Renal cortex interstitium (tissue), 11 donors: ENCODE data around the gene RARRES1. TPM values are rescaled to one million over a fixed set of nuclear protein-coding genes. Genes with fewer than 3 reads are reported as not detected.

Source experiments
- DNase-seq, 11 donors: peaks; one replicate each; pipeline ENCODE4 v3.0.0-alpha.2; 2013; ENCODE audit warnings: low read depth in 9 of 11, low spot score in 4 of 11; ENCODE audit errors: extremely low read depth in 1 of 11
- polyA plus RNA-seq, 3 donors: library from polyadenylated mRNA; unstranded; fragments of 120-200 nt; gene quantifications; one replicate each; pipeline ENCODE4 v1.2.1, GENCODE V29; 2013; ENCODE audit not compliant: insufficient read length in 3 of 3

The RARRES1 gene
- polyA plus RNA-seq, 3 donors: 8.1 to 24.2 (median 11.7) TPM

DNA sequence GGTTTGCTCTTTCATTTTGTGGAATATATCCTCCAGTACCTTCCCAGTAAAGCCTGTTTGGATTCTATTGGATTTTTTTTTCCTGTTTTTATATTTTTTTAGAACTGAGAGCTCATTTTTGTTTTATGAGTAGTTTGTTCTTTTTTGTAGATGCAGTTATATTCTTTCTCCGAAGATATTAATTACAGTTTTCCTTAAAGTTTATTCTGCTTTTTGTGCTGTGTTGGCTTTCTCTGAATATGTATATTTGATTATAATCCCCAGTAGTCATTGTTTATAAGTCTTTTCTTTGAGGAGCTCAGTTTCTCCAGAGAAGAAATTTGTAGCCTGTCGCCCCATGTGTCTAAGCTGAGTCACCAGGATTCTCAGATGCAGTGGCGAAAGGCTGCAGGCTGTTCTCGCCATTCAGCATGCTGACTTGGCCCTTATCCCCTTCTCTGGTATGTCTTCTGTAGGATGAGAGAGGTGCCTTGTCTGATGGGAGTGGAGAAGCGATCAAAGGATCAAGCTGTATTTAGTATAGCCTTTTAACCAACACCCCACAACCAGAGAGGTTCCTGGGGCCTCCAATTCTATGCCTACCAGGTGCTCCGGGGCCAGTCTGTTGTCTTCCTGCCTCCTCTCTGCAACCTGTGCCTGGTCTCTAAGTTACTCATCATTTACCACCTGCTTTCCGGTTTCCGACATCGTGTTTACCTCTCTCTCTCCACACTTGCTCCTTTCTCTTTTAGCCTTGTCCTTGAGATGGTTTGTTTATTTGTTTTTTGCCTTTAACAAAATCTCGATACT is 37.9 kb upstream of the RARRES1 start:
- DNase-seq: no peak

DNA sequence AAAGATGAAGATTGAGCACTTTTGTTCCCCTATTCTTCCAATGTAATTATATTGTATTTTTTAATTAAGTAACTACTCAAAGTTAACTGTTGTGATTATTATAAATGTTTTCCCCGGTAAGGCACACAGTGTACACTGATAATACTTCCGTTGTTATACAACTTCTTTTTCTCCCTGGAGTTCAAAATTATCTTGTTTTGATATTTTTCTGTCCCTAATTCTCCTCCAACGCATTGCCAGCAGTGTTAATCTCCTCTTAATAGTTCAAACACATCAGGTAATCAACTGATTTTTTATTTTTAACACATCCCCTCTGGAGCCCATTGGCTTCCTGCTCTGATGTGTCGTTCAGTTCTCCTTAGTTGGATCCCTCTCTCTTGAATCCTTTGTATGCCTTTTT is 37.3 kb upstream of the RARRES1 start:
- no peak for DNase-seq

- DNase-seq: peak in 7 of 11 donors; percentile 52 to 82 (median 77)
Measured at GRCh38 chr3:158768881-158769543, 36.8 kb upstream of the RARRES1 start.

GRCh38 chr3:158768361-158768787 is 36.1 kb upstream of the RARRES1 start:
- DNase-seq: peak in 1 of 11 donors; percentile 29

GRCh38 chr3:158766364-158766763 is 34.1 kb upstream of the RARRES1 start:
- no peak for DNase-seq

DNA sequence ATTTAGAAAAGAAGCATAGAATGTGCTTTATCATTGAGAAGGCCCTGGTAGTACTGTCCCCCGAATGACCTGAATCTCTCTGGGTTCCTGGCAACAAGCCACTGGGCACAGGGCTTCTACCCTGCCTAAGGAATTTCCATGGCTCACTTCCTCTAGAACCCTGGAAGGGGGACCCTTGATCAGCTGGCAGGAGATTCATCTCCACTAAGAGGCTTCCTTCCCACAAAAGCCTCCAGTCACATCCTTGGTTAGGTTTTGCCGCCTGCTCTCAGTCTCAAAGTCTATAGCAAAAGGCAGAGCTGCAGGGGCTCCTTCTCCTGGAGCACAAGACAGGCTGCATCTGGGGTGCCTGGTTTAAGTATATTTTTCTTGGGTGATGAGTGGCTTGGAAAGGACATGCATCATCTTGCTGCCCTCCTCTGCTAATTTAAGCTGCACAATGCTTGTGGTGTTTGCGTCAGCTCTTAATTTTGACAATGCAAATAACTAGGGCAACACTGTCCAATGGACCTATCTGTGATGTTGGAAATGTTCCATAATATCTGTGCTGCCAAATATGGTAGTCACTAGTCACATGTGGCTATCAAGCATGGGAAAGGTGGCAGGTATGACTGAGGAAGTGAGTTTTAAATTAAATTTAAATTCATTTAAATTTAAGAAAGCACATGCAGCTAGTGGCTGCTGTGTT is 33.4 kb upstream of the RARRES1 start:
- DNase-seq: no peak

DNA sequence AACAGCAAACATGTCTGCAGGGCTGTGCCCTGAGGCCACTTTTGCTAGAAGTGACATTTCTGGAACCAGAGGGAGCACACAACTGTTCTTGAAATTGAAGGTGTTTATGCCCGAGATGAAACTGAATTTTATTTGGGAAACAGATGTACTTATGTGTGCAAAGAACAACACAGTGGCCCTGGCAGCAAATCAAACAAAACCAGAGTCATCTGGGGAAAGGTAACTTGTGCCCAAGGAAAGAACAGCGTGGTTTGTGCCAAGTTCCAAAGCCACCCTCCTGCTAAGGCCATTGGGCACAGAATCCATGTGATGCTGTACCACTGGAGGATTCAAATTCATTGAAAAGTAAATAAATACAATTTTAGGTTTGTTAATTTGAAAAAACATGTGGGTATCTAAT is 31.2 kb upstream of the RARRES1 start:
- DNase-seq: no peak

GRCh38 chr3:158762701-158763100 is 30.4 kb upstream of the RARRES1 start:
- DNase-seq: no peak

DNA sequence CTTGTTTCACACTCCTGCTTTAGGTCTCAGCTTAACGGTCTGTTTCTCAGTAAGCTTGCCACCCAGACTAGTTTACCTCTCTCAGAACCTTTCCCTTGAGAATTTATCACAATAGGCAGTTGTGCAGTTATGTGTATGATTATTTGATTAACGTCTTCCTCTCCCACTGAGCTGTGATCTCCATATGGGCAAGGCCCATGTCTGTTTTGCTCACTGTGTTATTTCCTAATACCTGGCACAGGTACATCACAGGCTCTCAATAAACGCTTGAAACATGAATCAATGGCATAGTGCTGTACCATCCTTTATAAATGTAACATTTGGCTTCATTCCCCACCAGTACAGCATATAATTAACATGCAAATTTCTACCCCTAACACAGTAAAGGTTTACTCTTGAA is 29.1 kb upstream of the RARRES1 start:
- DNase-seq: no peak

- no peak for DNase-seq
Measured at GRCh38 chr3:158755421-158755820, 23.2 kb upstream of the RARRES1 start.

- no peak for DNase-seq
Measured at GRCh38 chr3:158753854-158754253, 21.6 kb upstream of the RARRES1 start.

GRCh38 chr3:158751316-158751715 is 19.1 kb upstream of the RARRES1 start:
- DNase-seq: no peak

GRCh38 chr3:158750016-158750415 is 17.8 kb upstream of the RARRES1 start:
- no peak for DNase-seq

DNA sequence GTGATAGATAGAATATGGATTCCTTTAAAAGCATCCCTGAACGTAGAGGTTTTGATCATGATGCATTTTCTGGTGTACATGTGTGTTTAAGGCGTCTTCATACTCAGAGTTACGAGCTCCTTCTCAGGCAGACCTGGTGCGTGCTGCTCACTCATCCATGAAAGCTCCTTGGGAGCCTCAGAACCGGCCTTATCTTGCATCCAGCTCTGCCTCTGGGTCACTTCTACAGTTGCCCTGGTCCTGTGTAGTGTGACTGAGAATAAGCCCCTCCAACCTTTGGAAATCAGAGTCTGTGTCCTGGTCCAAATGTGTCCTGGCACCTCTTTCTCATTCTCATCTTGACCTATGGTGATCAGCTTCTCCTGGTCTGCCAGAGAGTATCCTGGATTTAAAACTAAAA is 17.3 kb upstream of the RARRES1 start:
- DNase-seq: no peak

DNA sequence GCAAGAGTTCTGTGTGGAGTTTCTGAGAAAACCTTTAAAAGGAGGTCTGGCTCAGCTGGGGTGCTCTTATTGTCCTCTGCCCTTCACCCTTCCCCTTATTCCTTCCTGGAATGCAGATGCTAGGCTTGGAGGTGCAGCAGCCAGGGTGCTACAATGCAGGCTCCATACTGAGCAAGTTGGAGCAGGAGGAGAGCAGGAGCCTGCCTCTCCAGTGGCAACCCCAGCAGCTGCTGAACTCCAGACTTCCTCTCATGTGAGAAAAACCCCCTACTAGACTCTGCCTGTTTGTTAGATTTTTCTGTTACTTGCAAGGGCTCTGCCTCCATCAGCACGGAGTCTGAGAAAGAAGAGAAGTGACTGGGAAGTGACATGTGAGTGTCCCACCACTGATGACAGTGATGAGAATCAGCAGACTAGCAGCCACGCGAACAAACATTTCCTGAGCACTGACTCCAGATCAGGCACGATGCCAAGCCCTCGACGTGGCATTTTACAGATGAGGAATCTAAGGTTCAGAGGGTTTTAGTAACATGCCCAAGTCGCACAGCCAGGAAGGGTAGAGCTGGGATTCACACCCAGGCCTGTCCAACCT is 16.1 kb upstream of the RARRES1 start:
- no peak for DNase-seq

- no peak for DNase-seq
Measured at GRCh38 chr3:158747417-158747816, 15.2 kb upstream of the RARRES1 start.

- DNase-seq: no peak
Measured at GRCh38 chr3:158745551-158745950, 13.3 kb upstream of the RARRES1 start.

- DNase-seq: no peak
Measured at GRCh38 chr3:158744567-158745288, 12.5 kb upstream of the RARRES1 start.
